Measurements from ENCODE around the gene ALK.
A peak's percentile ranks its signal among the peaks of the same experiment; 100 is the strongest.

ALK gene

GRCh38 chr2:29567906-29568520 lies 353.4 kb downstream of the ALK start:
- DNase-seq = no peak

- no peak for DNase-seq
Measured at GRCh38 chr2:29563697-29564096, 357.7 kb downstream of the ALK start.

GRCh38 chr2:29562896-29563295 lies 358.5 kb downstream of the ALK start:
- no peak for DNase-seq

- DNase-seq = no peak
Measured at GRCh38 chr2:29562319-29562718, 359.1 kb downstream of the ALK start.

- no peak for DNase-seq
Measured at GRCh38 chr2:29561628-29562027, 359.8 kb downstream of the ALK start.

GRCh38 chr2:29561181-29561580 lies 360.2 kb downstream of the ALK start:
- peak; percentile 53 for DNase-seq

GRCh38 chr2:29560566-29560965 lies 360.8 kb downstream of the ALK start:
- no peak for DNase-seq

GRCh38 chr2:29560030-29560429 lies 361.4 kb downstream of the ALK start:
- no peak for DNase-seq

- DNase-seq = no peak
Measured at GRCh38 chr2:29559578-29559977, 361.8 kb downstream of the ALK start.

- no peak for DNase-seq
Measured at GRCh38 chr2:29558097-29558496, 363.3 kb downstream of the ALK start.

- no peak for DNase-seq
Measured at GRCh38 chr2:29557268-29557667, 364.1 kb downstream of the ALK start.

GRCh38 chr2:29549069-29549380 lies 372.4 kb downstream of the ALK start:
- no peak for DNase-seq

GRCh38 chr2:29544917-29545316 lies 376.5 kb downstream of the ALK start:
- no peak for DNase-seq

GRCh38 chr2:29544031-29544430 lies 377.4 kb downstream of the ALK start:
- DNase-seq = no peak

GRCh38 chr2:29535188-29535587 lies 386.2 kb downstream of the ALK start:
- DNase-seq = no peak

GRCh38 chr2:29532436-29532835 lies 388.9 kb downstream of the ALK start:
- DNase-seq = peak; percentile 29

GRCh38 chr2:29531626-29532025 lies 389.8 kb downstream of the ALK start:
- DNase-seq = no peak

GRCh38 chr2:29530281-29530680 lies 391.1 kb downstream of the ALK start:
- DNase-seq = no peak

- DNase-seq = peak; percentile 76
Measured at GRCh38 chr2:29528891-29529520, 392.4 kb downstream of the ALK start.

- DNase-seq = no peak
Measured at GRCh38 chr2:29528371-29528770, 393.0 kb downstream of the ALK start.

- no peak for DNase-seq
Measured at GRCh38 chr2:29527947-29528346, 393.4 kb downstream of the ALK start.

GRCh38 chr2:29526587-29527586 lies 394.5 kb downstream of the ALK start:
- no peak for DNase-seq

- no peak for DNase-seq
Measured at GRCh38 chr2:29525921-29526320, 395.5 kb downstream of the ALK start.

GRCh38 chr2:29524652-29525051 lies 396.7 kb downstream of the ALK start:
- no peak for DNase-seq
